A549 (cell line): Measurements from ENCODE around the gene SLIT1.

Source experiments
- CEBPB ChIP-seq, 2 experiments: fragments of >200 bp in 1 of 2; sonication (Bioruptor Twin) in 1 of 2; formaldehyde crosslinking in 1 of 2; IDR thresholded peaks; 2 replicates each; pipeline ENCODE4 v1.6.1; 2012 to 2016
- CTCF ChIP-seq: fragments of >200 bp; sonication (Bioruptor Twin); formaldehyde crosslinking; IDR thresholded peaks from 3 replicates; pipeline ENCODE4 v1.5.1; 2016
- ELK1 ChIP-seq: fragments of 150-350 bp; IDR thresholded peaks from 2 replicates; pipeline ENCODE4 v1.6.1; 2014; ENCODE audit warnings: low read depth, mild to moderate bottlenecking, low read length
- JUNB ChIP-seq: fragments of >200 bp; sonication (Bioruptor Twin); formaldehyde crosslinking; IDR thresholded peaks from 2 replicates; pipeline ENCODE4 v1.6.1; 2016
- KDM5A ChIP-seq: fragments of 200-600 bp; sonication (generic); IDR thresholded peaks from 2 replicates; pipeline ENCODE4 v1.6.1; 2016; ENCODE audit warnings: antibody characterized with exemption, mild to moderate bottlenecking
- MAFK ChIP-seq: fragments of 450-650 bp; IDR thresholded peaks from 2 replicates; pipeline ENCODE4 v1.6.1; 2014; ENCODE audit not compliant: partially characterized antibody
- NFE2L2 ChIP-seq: fragments of 150-350 bp; conservative IDR thresholded peaks from 2 replicates; pipeline ENCODE4 v1.6.1; 2014; ENCODE audit warnings: low read length
- NPAS2 ChIP-seq: fragments of 250-450 bp; sonication (Bioruptor Pico); IDR thresholded peaks from 2 replicates; pipeline ENCODE4 v1.8.0; 2022; ENCODE audit warnings: mild to moderate bottlenecking, moderate library complexity, borderline replicate concordance
- POLR2A ChIP-seq: IDR thresholded peaks from 2 replicates; pipeline ENCODE4 v1.6.1; 2012; ENCODE audit warnings: mild to moderate bottlenecking, low read length
- RFX5 ChIP-seq: fragments of 450-650 bp; IDR thresholded peaks from 2 replicates; pipeline ENCODE4 v1.7.1; 2014; ENCODE audit warnings: antibody characterized with exemption, mild to moderate bottlenecking, moderate library complexity
- SREBF2 ChIP-seq: fragments of 450-650 bp; IDR thresholded peaks from 2 replicates; pipeline ENCODE4 v1.6.1; 2014; ENCODE audit warnings: mild to moderate bottlenecking, moderate library complexity
- USF2 ChIP-seq: fragments of 450-650 bp; IDR thresholded peaks from 2 replicates; pipeline ENCODE4 v1.6.1; 2014; ENCODE audit warnings: antibody characterized with exemption

- TF ChIP-seq SREBF2 (no peak), CEBPB (IDR thresholded peaks at IDR 0.05) (no peak), CTCF (no peak), ELK1 (no peak), NPAS2 (CRISPR knock-in tag) (no peak), JUNB (no peak), RFX5 (no peak), NFE2L2 (no peak), USF2 (no peak), KDM5A (no peak), MAFK (no peak), POLR2A (no peak)
These were observed 125.2 kb downstream of the SLIT1 start for GRCh38 chr10:97060441-97061084.
